GM12878 (cell line): ENCODE results near the gene NLRP9. TPM values are rescaled to one million over a fixed set of nuclear protein-coding genes. Genes with fewer than 3 reads are reported as not detected.

Experiments
- ATAC-seq: fragments of 200-7000 bp; cut with Tn5 transposase; 3 replicates; pipeline ENCODE4 v1.9.1; 2020; ENCODE audit warnings: mild to moderate bottlenecking, moderate library complexity
- BruUV-seq: library from RNA; stranded (reverse); fragments of 400-500 nt; replicated peaks from 2 replicates; lab custom pipeline; 2021; lab: Mats Ljungman, UMichigan
- CTCF ChIA-PET: fragments of 300-600 bp; sonication (Branson Sonifier 250); formaldehyde crosslinking; extraction: SDS; loops from one replicate; lab custom pipeline; 2021; ENCODE audit warnings: inconsistent platforms; lab: Yijun Ruan, JAX
- POLR2A ChIA-PET: fragments of 350-600 bp; formaldehyde crosslinking; extraction: SDS; loops from one replicate; lab custom pipeline; 2021; ENCODE audit warnings: inconsistent platforms; lab: Charles Lee
- RAD21 ChIA-PET: fragments of 300-600 bp; sonication (Branson Sonifier 250); formaldehyde crosslinking; loops from one replicate; lab custom pipeline; 2023; ENCODE audit warnings: antibody characterized with exemption; ENCODE audit not compliant: unreplicated experiment; lab: Charles Lee
- SMC1A ChIA-PET: fragments of 300-600 bp; sonication (Branson Sonifier 250); formaldehyde crosslinking; loops from one replicate; lab custom pipeline; 2023; ENCODE audit not compliant: unreplicated experiment, uncharacterized antibody; lab: Charles Lee
- DNase-seq: peaks from one replicate; pipeline ENCODE4 v3.0.0-alpha.2; 2011; ENCODE audit warnings: low read depth, low spot score
- FAIRE-seq: peaks from 3 replicates; lab custom pipeline; 2011; peaks lifted over from hg19 to GRCh38; lab: Jason Lieb, UNC
- H2AFZ ChIP-seq: 2 replicates; pipeline ENCODE4 v1.6.0; 2011; ENCODE audit warnings: low read depth, low read length, control low read depth; ENCODE audit not compliant: control insufficient read depth
- H3K27ac ChIP-seq: 2 replicates; pipeline ENCODE4 v1.5.1; 2011; ENCODE audit warnings: control low read depth; ENCODE audit not compliant: control insufficient read depth, insufficient read depth
- H3K27me3 ChIP-seq, 2 experiments: replicated peaks in 1 of 2; 2 replicates each; pipeline versions ENCODE4 v1.6.0 to v1.6.1; 2011; ENCODE audit warnings: low read length in 1 of 2; ENCODE audit not compliant: control insufficient read depth in 2 of 2, insufficient read depth in 2 of 2
- H3K36me3 ChIP-seq, 2 experiments: 2 replicates each; pipeline ENCODE4 v1.5.1; 2011; ENCODE audit warnings: low read length in 1 of 2; ENCODE audit not compliant: control insufficient read depth in 2 of 2, insufficient read depth in 2 of 2
- H3K4me1 ChIP-seq: 2 replicates; pipeline ENCODE4 v1.6.1; 2011; ENCODE audit warnings: mild to moderate bottlenecking, low read length, moderate library complexity, mixed read lengths; ENCODE audit not compliant: control insufficient read depth, insufficient read depth
- H3K4me2 ChIP-seq: 2 replicates; pipeline ENCODE4 v1.6.0; 2011; ENCODE audit warnings: control low read depth; ENCODE audit not compliant: control insufficient read depth, insufficient read depth
- H3K4me3 ChIP-seq: fragments of 200-600 bp; sonication (generic); 2 replicates; pipeline ENCODE4 v1.5.1; 2016
- H3K79me2 ChIP-seq: 2 replicates; pipeline ENCODE4 v1.6.0; 2011; ENCODE audit warnings: low read length; ENCODE audit not compliant: control insufficient read depth, insufficient read depth
- H3K9ac ChIP-seq: 2 replicates; pipeline ENCODE4 v1.8.0; 2011; ENCODE audit warnings: low read length, control low read depth, mixed read lengths; ENCODE audit not compliant: control insufficient read depth, insufficient read depth
- H3K9me3 ChIP-seq: replicated peaks from 3 replicates; pipeline ENCODE4 v1.5.1; 2011; ENCODE audit warnings: mild to moderate bottlenecking, low read length; ENCODE audit not compliant: control insufficient read depth, insufficient read depth
- H4K20me1 ChIP-seq: 2 replicates; pipeline ENCODE4 v1.6.0; 2011; ENCODE audit not compliant: control insufficient read depth, insufficient read depth
- BACH1 ChIP-seq: fragments of 450-650 bp; IDR thresholded peaks from 2 replicates; pipeline ENCODE4 v1.6.1; 2017; ENCODE audit warnings: mild to moderate bottlenecking, borderline replicate concordance
- KLF5 ChIP-seq: fragments of 450-650 bp; IDR thresholded peaks from 2 replicates; pipeline ENCODE4 v1.6.1; 2014; ENCODE audit warnings: mild to moderate bottlenecking; ENCODE audit not compliant: partially characterized antibody
- SMAD1 ChIP-seq: fragments of 450-650 bp; IDR thresholded peaks from 2 replicates; pipeline ENCODE4 v1.6.1; 2018; ENCODE audit warnings: mild to moderate bottlenecking, low read depth; ENCODE audit not compliant: partially characterized antibody
- SMAD5 ChIP-seq: IDR thresholded peaks from 2 replicates; pipeline ENCODE4 v1.6.1; 2016; ENCODE audit warnings: antibody characterized with exemption, low read depth
- SRF ChIP-seq, 2 experiments: IDR thresholded peaks; 2 replicates each; pipeline ENCODE4 v1.6.1; 2011; ENCODE audit warnings: low read depth in 2 of 2, low read length in 2 of 2, mild to moderate bottlenecking in 1 of 2, moderate library complexity in 1 of 2
- WGBS: methylation state at CpG from one replicate; pipeline ENCODE4 v1.1.6; 2016; ENCODE audit warnings: low lambda C conversion rate; ENCODE audit not compliant: insufficient replicate concordance, insufficient coverage; ENCODE audit errors: missing lambda C conversion rate; 5-methylcytosine and 5-hydroxymethylcytosine counted together
- in situ Hi-C: fragments of 300-500 bp; cut with MboI; formaldehyde crosslinking; loops from 9 replicates; pipeline ENCODE4 v1.14.3; 2018; ENCODE audit warnings: mixed read lengths
- intact Hi-C: fragments of 100-400 bp; cut with micrococcal nuclease; formaldehyde crosslinking; loops from one replicate; pipeline ENCODE4 v1.14.2; 2022; ENCODE audit not compliant: unreplicated experiment
- polyA plus RNA-seq, 11 experiments: library from polyadenylated mRNA; depleted of rRNA in 4 of 11; unstranded in 6 of 11; stranded (reverse) in 5 of 11; fragments of >200 nt; fragmentation: Nextera tagmentation in 4 of 11; fragmentation: Illumina TruSeq in 1 of 11; extraction: Ambion mirVana in 4 of 11; extraction: Trizol in 1 of 11; gene quantifications; 1 replicate in 1 of 11; 2 replicates in 10 of 11; pipeline versions ENCODE4 v1.2.1 to v1.2.3, GENCODE V29; 2011 to 2016; ENCODE audit warnings: inconsistent platforms in 2 of 11, missing spikeins in 2 of 11, low read depth in 1 of 11
- total RNA-seq, 4 experiments: library from RNA; depleted of rRNA in 3 of 4; stranded (reverse); fragments of >200 nt in 3 of 4; fragmentation: Illumina TruSeq in 1 of 4; extraction: Trizol in 1 of 4; gene quantifications; 2 replicates each; pipeline versions ENCODE4 v1.2.1 to v1.2.3, GENCODE V29; 2013 to 2021
- TF ChIP-seq, protein P1 (sequence below): fragments of 450-650 bp; IDR thresholded peaks from 2 replicates; pipeline ENCODE4 v1.6.1; 2018; ENCODE audit warnings: mild to moderate bottlenecking, low read depth, moderate library complexity; ENCODE audit not compliant: partially characterized antibody

Gene NLRP9
- total and polyA plus RNA-seq, 10 of the 15 experiments (the other 5 are each of a cell fraction or from before 2014, with no cell fraction given): not detected

DNA sequence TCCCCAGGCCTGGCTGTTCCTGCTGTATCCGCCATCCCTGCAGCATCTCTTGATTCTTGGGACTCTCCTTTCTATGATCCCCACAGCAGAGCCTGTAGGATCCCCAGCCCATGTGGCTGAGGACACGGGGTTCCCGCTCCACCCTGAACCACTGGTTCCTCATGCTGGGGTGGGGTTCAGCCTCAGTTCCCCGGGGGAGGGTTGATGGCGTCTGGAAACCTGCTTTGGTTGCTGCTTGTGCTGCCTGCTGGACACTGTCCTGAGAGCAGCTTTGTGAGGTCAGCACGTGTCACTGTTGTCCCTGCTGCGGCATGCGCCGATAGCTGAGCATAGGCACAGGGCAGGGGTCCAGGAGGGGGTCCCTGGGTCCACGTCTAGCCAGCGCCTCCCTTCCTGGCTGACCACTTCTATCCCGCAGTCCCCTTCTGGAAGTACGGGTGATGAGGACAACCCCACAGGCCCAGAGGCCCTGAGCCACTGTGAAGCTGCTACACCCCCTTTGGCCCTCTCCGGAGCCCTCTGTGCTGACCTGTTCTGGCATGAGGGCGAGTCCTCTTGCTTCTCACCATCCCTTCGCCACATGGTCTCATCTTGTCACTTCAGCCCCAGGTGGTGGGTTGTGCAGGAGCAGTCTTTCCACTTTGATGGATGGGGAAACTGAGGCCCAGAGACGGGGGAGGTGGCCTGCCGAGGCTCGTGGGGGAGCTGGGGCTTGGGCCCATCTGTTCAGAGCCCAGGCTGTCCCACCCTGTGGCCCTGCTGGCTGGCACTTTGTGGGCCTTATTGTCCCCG is 57.7 kb downstream of the NLRP9 start:
- ATAC-seq (no peak), DNase-seq (no peak), FAIRE-seq (no peak)
- no peak overlapping the region for H2AFZ ChIP-seq
- intact Hi-C loops (no loop called here), in situ Hi-C loops (no loop called here)
- H3K4me1 ChIP-seq: peaks cover 29% of the 10 kb centered on the region
- peak overlapping the region; percentile 100; the same call in 1 of the 2 replicates for H3K4me2 ChIP-seq
- no TSS peak for BruUV-seq
- ChIA-PET CTCF (interaction anchor here (0.5 kb wide), 1 partner anchor 320 kb away, joined by 3 read pairs; no protein-coding TSS in a partner anchor), RAD21 (no interaction called here), SMC1A (no interaction called here), POLR2A (no interaction called here)
- 95% methylated on average over 20 of the region's 20 CpGs for WGBS
- H3K27ac ChIP-seq: no peak overlapping the region
- peaks cover 61% of the 10 kb centered on the region for H3K79me2 ChIP-seq
- peaks cover 7% of the 10 kb centered on the region for H4K20me1 ChIP-seq
- peaks cover 20 to 26% of the 10 kb centered on the region in 2 experiments for H3K36me3 ChIP-seq
- H3K27me3 ChIP-seq: no peaks in the 10 kb centered on the region
- H3K9me3 ChIP-seq: no peaks in the 10 kb centered on the region
- TF ChIP-seq BACH1 (no peak), SMAD1 (no peak), SMAD5 (no peak), KLF5 (no peak), SRF (IDR thresholded peaks at IDR 0.05; ENCODE audit: low read depth in 2 of 2, low read length in 2 of 2) (no peak)
- TF ChIP-seq, protein P1, sequence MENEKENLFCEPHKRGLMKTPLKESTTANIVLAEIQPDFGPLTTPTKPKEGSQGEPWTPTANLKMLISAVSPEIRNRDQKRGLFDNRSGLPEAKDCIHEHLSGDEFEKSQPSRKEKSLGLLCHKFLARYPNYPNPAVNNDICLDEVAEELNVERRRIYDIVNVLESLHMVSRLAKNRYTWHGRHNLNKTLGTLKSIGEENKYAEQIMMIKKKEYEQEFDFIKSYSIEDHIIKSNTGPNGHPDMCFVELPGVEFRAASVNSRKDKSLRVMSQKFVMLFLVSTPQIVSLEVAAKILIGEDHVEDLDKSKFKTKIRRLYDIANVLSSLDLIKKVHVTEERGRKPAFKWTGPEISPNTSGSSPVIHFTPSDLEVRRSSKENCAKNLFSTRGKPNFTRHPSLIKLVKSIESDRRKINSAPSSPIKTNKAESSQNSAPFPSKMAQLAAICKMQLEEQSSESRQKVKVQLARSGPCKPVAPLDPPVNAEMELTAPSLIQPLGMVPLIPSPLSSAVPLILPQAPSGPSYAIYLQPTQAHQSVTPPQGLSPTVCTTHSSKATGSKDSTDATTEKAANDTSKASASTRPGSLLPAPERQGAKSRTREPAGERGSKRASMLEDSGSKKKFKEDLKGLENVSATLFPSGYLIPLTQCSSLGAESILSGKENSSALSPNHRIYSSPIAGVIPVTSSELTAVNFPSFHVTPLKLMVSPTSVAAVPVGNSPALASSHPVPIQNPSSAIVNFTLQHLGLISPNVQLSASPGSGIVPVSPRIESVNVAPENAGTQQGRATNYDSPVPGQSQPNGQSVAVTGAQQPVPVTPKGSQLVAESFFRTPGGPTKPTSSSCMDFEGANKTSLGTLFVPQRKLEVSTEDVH: no peak
- no peak overlapping the region for H3K4me3 ChIP-seq
- no peak overlapping the region for H3K9ac ChIP-seq
